HEK293T (cell line): ENCODE results near the gene FAM20C.

ENCODE experiments used
- ARNT ChIP-seq: fragments of 450-650 bp; IDR thresholded peaks from 2 replicates; pipeline ENCODE4 v1.6.1; 2017; ENCODE audit warnings: mild to moderate bottlenecking
- CTBP1 ChIP-seq: fragments of 450-650 bp; IDR thresholded peaks from 2 replicates; pipeline ENCODE4 v1.6.1; 2016; ENCODE audit warnings: borderline replicate concordance
- L3MBTL2 ChIP-seq: fragments of 450-650 bp; conservative IDR thresholded peaks from 2 replicates; pipeline ENCODE4 v1.6.1; 2016; ENCODE audit warnings: mild to moderate bottlenecking
- SUZ12 ChIP-seq: fragments of 450-650 bp; IDR thresholded peaks from 2 replicates; pipeline ENCODE4 v1.6.1; 2016; ENCODE audit warnings: mild to moderate bottlenecking
- ZNF384 ChIP-seq: fragments of 450-650 bp; IDR thresholded peaks from 2 replicates; pipeline ENCODE4 v1.6.1; 2016

DNA sequence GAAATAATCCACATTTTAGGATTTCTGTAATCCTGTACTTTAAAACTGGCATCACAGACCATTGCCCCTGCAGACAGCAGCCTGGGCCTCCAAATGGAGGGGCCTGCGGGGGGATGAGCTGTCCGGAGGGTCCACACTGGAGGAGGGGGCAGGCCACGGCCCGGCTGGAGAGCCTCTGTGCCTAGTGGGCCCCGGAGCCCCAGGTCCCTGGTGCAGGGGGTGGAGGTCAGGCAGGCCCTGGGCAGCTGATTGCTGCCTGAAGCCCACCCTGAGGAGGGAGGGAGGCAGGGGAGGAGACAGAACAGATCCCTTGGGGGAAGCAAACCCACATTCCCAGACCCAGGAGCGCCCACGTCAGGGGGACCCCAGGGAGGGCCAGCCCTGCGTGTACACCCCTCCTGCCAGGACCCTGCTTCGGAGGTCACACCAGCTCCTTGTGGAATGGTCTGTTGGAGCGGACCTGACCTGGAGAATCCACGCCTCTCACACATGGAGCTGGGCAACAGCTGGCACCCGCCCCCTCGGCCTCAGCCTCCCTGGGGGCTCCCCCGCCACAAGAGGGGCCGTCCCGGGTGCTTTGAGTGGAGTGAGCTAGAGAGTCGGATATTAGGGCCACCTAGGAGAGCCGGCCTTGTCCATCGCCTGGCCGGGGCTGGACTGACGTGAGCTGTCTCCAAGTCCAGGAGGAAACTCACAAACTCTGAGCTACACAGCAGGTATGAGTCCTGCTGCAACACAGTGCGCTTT lies 12.2 kb upstream of the FAM20C start:
- no peak for TF ChIP-seq SUZ12
- TF ChIP-seq ARNT = no peak
- no peak for TF ChIP-seq L3MBTL2
- no peak for TF ChIP-seq ZNF384
- no peak for TF ChIP-seq CTBP1
